HepG2 (cell line): ENCODE measurements around the gene SRP14. TPM values are rescaled to one million over a fixed set of nuclear protein-coding genes. Genes with fewer than 3 reads are reported as not detected.

ENCODE experiments used
- CREM ChIP-seq, 2 experiments: sonication (generic) in 1 of 2; formaldehyde crosslinking in 1 of 2; IDR thresholded peaks; 2 replicates each; pipeline versions ENCODE4 v1.4.0 to v1.6.1; 2016 to 2020; ENCODE audit warnings: antibody characterized with exemption in 1 of 2, mild to moderate bottlenecking in 1 of 2, missing genetic modification reagents in 1 of 2
- ETV5 ChIP-seq: IDR thresholded peaks from 2 replicates; pipeline ENCODE4 v1.6.1; 2018; ENCODE audit warnings: missing biosample characterization, missing genetic modification reagents, inconsistent platforms, borderline replicate concordance
- FOXA3 ChIP-seq: IDR thresholded peaks from 2 replicates; pipeline ENCODE4 v1.6.1; 2016; ENCODE audit warnings: missing genetic modification reagents, missing compliant biosample characterization
- GABPB1 ChIP-seq: IDR thresholded peaks from 2 replicates; pipeline ENCODE4 v1.6.1; 2016; ENCODE audit warnings: mild to moderate bottlenecking, missing genetic modification reagents, moderate library complexity, missing compliant biosample characterization
- GATA4 ChIP-seq: sonication (generic); IDR thresholded peaks from 2 replicates; pipeline ENCODE4 v1.6.1; 2016; ENCODE audit warnings: antibody characterized with exemption, low read depth, borderline replicate concordance
- GPBP1L1 ChIP-seq: sonication (generic); formaldehyde crosslinking; IDR thresholded peaks from 2 replicates; pipeline ENCODE4 v1.5.0; 2020; ENCODE audit warnings: mild to moderate bottlenecking, missing genetic modification reagents
- HDAC1 ChIP-seq: sonication (generic); formaldehyde crosslinking; IDR thresholded peaks from 2 replicates; pipeline ENCODE4 v1.5.1; 2020; ENCODE audit warnings: mild to moderate bottlenecking, missing genetic modification reagents
- MBNL3 ChIP-seq: fragments of 250-450 bp; sonication (Bioruptor Pico); conservative IDR thresholded peaks from 2 replicates; pipeline ENCODE4 v1.8.0; 2022; ENCODE audit warnings: mild to moderate bottlenecking, inconsistent platforms
- NRL ChIP-seq: sonication (generic); formaldehyde crosslinking; IDR thresholded peaks from 2 replicates; pipeline ENCODE4 v1.5.0; 2020; ENCODE audit warnings: missing genetic modification reagents, mild to moderate bottlenecking, moderate library complexity, borderline replicate concordance
- PHB2 ChIP-seq: fragments of 450-650 bp; IDR thresholded peaks from 2 replicates; pipeline ENCODE4 v1.6.1; 2018; ENCODE audit not compliant: partially characterized antibody
- PPARG ChIP-seq: conservative IDR thresholded peaks from 2 replicates; pipeline ENCODE4 v1.6.1; 2016; ENCODE audit warnings: missing biosample characterization, missing genetic modification reagents
- RXRB ChIP-seq: IDR thresholded peaks from 2 replicates; pipeline ENCODE4 v1.6.1; 2016; ENCODE audit warnings: borderline replicate concordance, missing genetic modification reagents, missing compliant biosample characterization
- SALL2 ChIP-seq: sonication (generic); formaldehyde crosslinking; IDR thresholded peaks from 2 replicates; pipeline ENCODE4 v1.8.1; 2023; ENCODE audit warnings: mild to moderate bottlenecking, missing genetic modification reagents, inconsistent platforms
- SIX4 ChIP-seq: sonication (generic); formaldehyde crosslinking; IDR thresholded peaks from 2 replicates; pipeline ENCODE4 v1.4.0; 2020; ENCODE audit warnings: missing genetic modification reagents
- SOX6 ChIP-seq, 2 experiments: fragments of 450-650 bp in 1 of 2; sonication (generic) in 1 of 2; formaldehyde crosslinking in 1 of 2; IDR thresholded peaks; 2 replicates each; pipeline versions ENCODE4 v1.4.0 to v1.6.1; 2017 to 2020; ENCODE audit warnings: antibody characterized with exemption in 1 of 2, mild to moderate bottlenecking in 1 of 2, missing genetic modification reagents in 1 of 2
- TAF1 ChIP-seq: sonication (generic); formaldehyde crosslinking; IDR thresholded peaks from 2 replicates; pipeline ENCODE4 v1.4.0; 2020; ENCODE audit warnings: missing genetic modification reagents
- ZNF205 ChIP-seq: IDR thresholded peaks from 2 replicates; pipeline ENCODE4 v1.6.1; 2018; ENCODE audit warnings: missing biosample characterization, missing genetic modification reagents
- ZNF503 ChIP-seq: sonication (generic); formaldehyde crosslinking; IDR thresholded peaks from 2 replicates; pipeline ENCODE4 v1.4.0; 2020; ENCODE audit warnings: missing genetic modification reagents
- ZNF564 ChIP-seq: sonication (generic); formaldehyde crosslinking; IDR thresholded peaks from 2 replicates; pipeline ENCODE4 v1.8.1; 2023; ENCODE audit warnings: mild to moderate bottlenecking, missing genetic modification reagents
- ZNF615 ChIP-seq: sonication (generic); formaldehyde crosslinking; IDR thresholded peaks from 2 replicates; pipeline ENCODE4 v1.5.0; 2020; ENCODE audit warnings: mild to moderate bottlenecking, missing genetic modification reagents, borderline replicate concordance
- ZNF749 ChIP-seq: sonication (generic); formaldehyde crosslinking; IDR thresholded peaks from 2 replicates; pipeline ENCODE4 v1.8.0; 2022; ENCODE audit warnings: mild to moderate bottlenecking, missing genetic modification reagents, moderate library complexity, borderline replicate concordance
- ZNF776 ChIP-seq: sonication (generic); formaldehyde crosslinking; IDR thresholded peaks from 2 replicates; pipeline ENCODE4 v1.4.0; 2020; ENCODE audit warnings: mild to moderate bottlenecking, missing genetic modification reagents
- polyA plus RNA-seq, 8 experiments: library from polyadenylated mRNA; depleted of rRNA in 3 of 8; stranded (reverse) in 7 of 8; unstranded in 1 of 8; fragments of >200 nt; fragmentation: Illumina TruSeq in 4 of 8; extraction: Trizol in 4 of 8; gene quantifications; 2 replicates each; pipeline versions ENCODE4 v1.2.1 to v1.2.3, GENCODE V29; 2011 to 2016; ENCODE audit warnings: low read depth in 4 of 8, missing spikeins in 1 of 8, mixed read lengths in 1 of 8; ENCODE audit not compliant: insufficient read depth in 1 of 8
- total RNA-seq, 5 experiments: library from RNA; depleted of rRNA; stranded (reverse); fragments of >200 nt; fragmentation: Illumina TruSeq; extraction: Trizol; gene quantifications; 2 replicates each; pipeline ENCODE4 v1.2.3, GENCODE V29; 2016; ENCODE audit warnings: low read depth in 1 of 5
- TF ChIP-seq, protein P1 (sequence below): IDR thresholded peaks from 2 replicates; pipeline ENCODE4 v1.6.1; 2018; ENCODE audit warnings: missing genetic modification reagents, mild to moderate bottlenecking, missing compliant biosample characterization
- TF ChIP-seq, protein P2 (sequence below): sonication (generic); formaldehyde crosslinking; IDR thresholded peaks from 2 replicates; pipeline ENCODE4 v1.8.1; 2023; ENCODE audit warnings: mild to moderate bottlenecking, missing genetic modification reagents
- TF ChIP-seq, protein P3 (sequence below): IDR thresholded peaks from 2 replicates; pipeline ENCODE4 v1.6.1; 2012; ENCODE audit warnings: inconsistent platforms

SRP14 gene
- total and polyA plus RNA-seq, 2 of the 13 experiments (the other 11 are each of a cell fraction or from before 2014, with no cell fraction given): 208 to 356 TPM

- TF ChIP-seq RXRB (peak; percentile 96), SIX4 (0 out of 2 replicates have a peak, but pooled peaks have one; percentile 17), ZNF205 (CRISPR knock-in tag) (peak; percentile 99), ZNF776 (CRISPR knock-in tag) (no peak), PHB2 (no peak), GATA4 (peak; percentile 48; the same call in 1 of the 2 replicates), ZNF749 (no peak), SOX6 (IDR thresholded peaks at IDR 0.05) (no peak), SOX6 (CRISPR knock-in tag; IDR thresholded peaks at IDR 0.05) (peak; percentile 78), ZNF564 (CRISPR knock-in tag) (peak; percentile 60; the same call in 1 of the 2 replicates), PPARG (CRISPR knock-in tag) (peak; percentile 97), ETV5 (CRISPR knock-in tag) (peak; percentile 37; the same call in 1 of the 2 replicates), CREM (IDR thresholded peaks at IDR 0.05) (peak; percentile 54; the same call in 1 of the 2 replicates), CREM (CRISPR knock-in tag; IDR thresholded peaks at IDR 0.05) (no peak), FOXA3 (peak; percentile 83), MBNL3 (CRISPR knock-in tag) (no peak), GPBP1L1 (CRISPR knock-in tag) (no peak), TAF1 (CRISPR knock-in tag) (peak; percentile 43; the same call in 1 of the 2 replicates), ZNF503 (CRISPR knock-in tag) (0 out of 2 replicates have a peak, but pooled peaks have one; percentile 45), NRL (no peak), SALL2 (CRISPR knock-in tag) (0 out of 2 replicates have a peak, but pooled peaks have one; percentile 32), GABPB1 (CRISPR knock-in tag) (no peak), HDAC1 (CRISPR knock-in tag) (peak; percentile 61), ZNF615 (CRISPR knock-in tag) (no peak)
- TF ChIP-seq, protein P1, sequence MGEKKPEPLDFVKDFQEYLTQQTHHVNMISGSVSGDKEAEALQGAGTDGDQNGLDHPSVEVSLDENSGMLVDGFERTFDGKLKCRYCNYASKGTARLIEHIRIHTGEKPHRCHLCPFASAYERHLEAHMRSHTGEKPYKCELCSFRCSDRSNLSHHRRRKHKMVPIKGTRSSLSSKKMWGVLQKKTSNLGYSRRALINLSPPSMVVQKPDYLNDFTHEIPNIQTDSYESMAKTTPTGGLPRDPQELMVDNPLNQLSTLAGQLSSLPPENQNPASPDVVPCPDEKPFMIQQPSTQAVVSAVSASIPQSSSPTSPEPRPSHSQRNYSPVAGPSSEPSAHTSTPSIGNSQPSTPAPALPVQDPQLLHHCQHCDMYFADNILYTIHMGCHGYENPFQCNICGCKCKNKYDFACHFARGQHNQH (CRISPR knock-in tag): peak; percentile 79
- TF ChIP-seq, protein P2, sequence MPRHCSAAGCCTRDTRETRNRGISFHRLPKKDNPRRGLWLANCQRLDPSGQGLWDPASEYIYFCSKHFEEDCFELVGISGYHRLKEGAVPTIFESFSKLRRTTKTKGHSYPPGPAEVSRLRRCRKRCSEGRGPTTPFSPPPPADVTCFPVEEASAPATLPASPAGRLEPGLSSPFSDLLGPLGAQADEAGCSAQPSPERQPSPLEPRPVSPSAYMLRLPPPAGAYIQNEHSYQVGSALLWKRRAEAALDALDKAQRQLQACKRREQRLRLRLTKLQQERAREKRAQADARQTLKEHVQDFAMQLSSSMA (CRISPR knock-in tag): no peak
- TF ChIP-seq, protein P3, sequence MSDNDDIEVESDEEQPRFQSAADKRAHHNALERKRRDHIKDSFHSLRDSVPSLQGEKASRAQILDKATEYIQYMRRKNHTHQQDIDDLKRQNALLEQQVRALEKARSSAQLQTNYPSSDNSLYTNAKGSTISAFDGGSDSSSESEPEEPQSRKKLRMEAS: 0 out of 2 replicates have a peak, but pooled peaks have one; percentile 34
Observed at GRCh38 chr15:40002295-40002694, 36.7 kb downstream of the SRP14 start (continued).
